Hematopoietic multipotent progenitor cell treated with erythropoietin and hydrocortisone succinate and interleukin-3 and kit ligand, for 17 days (in vitro differentiated cells): ENCODE results near the gene GDA.

ENCODE experiments used
- DNase-seq: peaks from one replicate; pipeline ENCODE4 v3.0.0-alpha.2; 2015; ENCODE audit warnings: low spot score

The GDA gene

DNA sequence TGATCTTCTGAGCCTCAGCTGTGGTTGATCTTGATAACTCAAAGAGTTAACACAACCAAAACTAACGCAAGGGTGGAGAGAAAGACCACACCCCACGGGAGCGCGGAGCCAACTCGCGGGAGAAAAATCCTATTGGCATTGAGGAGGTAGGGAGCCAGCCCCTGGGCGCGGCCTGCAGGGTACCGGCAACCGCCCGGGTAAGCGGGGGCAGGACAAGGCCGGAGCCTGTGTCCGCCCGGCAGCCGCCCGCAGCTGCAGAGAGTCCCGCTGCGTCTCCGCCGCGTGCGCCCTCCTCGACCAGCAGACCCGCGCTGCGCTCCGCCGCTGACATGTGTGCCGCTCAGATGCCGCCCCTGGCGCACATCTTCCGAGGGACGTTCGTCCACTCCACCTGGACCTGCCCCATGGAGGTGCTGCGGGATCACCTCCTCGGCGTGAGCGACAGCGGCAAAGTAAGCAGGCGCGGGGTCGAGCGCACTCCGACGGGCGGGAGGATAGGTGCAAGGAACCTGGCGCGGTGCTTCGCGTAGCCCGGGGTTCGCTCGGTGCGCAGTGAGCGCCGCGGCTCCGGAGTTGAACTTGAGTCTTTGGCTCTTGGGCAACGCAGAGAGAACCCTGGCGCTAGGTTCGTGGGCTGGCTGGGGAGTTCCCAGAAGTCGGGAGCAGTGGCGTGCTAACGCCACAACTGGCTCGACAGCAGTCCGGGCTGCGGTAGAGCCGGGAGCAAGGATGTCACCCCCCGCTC, at the start of gene GDA:
Gene GDA (plus strand): TSS at position 210 of the 745 bp plus-strand sequence. CDS start 120 bp downstream, at position 330.
- DNase-seq, result no peak

DNA sequence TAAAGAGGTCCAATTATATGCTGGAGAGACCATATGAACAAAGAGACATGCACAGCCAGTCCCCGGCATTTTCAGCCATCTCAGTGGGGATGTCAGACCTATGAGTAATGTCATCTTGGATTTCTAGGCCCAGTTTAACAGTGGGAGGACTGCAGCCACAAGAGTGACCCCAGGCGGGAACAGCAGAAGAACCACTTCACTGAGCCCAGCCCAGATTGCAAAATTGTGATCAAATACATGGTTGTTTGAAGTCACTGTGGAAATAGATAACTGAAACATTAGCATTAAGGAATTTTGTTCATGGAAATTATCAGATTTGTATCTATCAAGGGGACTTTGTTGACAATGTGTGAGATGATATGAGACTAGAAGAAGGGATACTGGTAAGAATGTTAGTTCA, 46.7 kb upstream of the GDA start:
- no peak for DNase-seq

DNA sequence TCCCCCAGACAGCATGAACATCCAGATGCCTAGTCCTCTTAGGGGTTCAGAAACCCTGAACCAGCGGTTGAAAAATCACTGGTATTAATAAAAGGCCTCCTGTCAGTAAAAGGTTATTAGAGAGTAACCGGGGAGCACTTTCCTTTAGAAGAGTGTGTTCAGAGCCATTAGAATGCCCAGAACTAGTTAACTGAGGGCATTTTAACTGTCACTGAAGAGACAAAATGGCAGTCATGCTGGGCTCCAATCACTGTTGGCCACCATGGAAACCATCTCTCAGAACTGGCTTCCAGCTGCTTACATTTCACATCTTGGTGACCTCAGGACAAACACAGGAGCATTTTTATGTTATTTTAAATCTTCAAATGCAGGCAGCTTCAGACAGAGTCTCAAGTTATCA, 36.2 kb upstream of the GDA start:
- DNase-seq, result no peak

DNA sequence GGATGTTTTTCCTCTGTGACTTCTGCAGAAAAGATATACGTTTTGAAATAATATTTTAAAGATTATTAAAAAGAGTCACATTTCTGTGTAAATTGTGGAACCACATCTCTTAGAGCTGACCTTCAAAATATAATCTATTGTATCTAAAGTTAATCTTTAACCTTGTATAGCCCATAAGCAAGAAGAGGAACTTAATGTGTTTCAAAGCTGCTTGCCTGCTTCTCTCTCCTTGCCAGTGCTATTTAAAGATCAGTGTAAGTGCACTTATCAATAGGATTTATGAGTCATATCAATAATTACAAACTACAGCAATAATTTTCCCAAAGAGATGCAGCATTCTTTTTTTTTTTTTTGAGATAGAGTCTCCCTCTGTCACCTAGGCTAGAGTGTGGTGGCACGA, 29.4 kb upstream of the GDA start:
- no peak for DNase-seq

DNA sequence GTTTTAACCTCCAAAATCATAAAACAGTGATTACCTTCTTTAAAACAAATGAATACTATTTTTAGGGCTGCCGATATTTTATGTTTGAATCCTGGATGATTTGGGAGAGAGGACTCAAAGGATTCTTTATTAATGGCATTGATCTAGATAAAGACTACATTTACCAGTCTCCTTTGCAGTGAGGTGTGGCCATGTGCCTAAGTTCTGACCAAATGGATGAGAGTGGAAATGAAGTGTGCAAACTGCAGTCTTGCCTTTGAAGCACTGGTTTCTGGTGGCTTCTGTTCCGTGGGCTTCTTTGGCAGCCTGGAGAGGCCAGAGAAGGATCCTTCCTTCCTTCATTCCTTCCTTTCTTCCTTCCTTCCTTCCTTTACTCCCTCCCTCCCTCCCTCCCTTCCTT, 24.3 kb upstream of the GDA start:
- DNase-seq, result no peak

DNA sequence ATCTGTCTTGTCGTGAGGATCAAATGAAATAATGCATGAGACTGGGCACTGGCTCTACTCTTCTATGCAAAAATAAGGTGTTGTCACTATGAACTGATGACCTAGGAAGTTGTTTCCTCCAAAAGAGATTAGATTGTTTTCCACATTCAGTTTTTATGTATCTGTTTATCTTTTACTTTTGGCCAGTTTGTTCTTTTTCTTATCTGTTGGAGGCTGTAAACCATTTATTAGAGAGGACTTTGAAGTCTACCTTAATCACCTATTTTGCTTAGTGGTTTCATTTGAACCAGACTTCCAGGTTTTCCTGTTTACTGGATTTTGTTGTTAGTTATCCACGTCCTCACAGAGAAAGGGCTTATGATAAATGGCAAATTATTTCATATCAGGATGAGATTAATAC, 21.5 kb upstream of the GDA start:
- DNase-seq, result no peak

DNA sequence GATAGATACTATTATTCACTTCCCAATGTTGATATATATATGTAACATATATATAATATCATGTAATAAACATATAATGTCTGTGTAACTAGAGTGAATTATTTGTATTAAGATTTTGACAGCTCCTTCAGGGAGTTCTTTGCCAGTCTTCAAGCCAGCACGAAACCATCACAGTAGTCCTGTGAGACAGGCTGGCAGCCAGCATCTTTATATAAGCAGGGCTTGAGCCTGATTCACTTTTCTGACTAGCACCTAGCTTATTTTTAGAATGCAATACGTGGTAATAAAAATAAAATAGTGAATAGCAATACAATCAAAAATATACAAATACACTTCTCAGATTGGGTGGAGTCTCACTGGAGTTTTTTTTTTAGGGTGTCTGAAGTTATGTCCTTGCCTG, 20.7 kb upstream of the GDA start:
- DNase-seq, result no peak

DNA sequence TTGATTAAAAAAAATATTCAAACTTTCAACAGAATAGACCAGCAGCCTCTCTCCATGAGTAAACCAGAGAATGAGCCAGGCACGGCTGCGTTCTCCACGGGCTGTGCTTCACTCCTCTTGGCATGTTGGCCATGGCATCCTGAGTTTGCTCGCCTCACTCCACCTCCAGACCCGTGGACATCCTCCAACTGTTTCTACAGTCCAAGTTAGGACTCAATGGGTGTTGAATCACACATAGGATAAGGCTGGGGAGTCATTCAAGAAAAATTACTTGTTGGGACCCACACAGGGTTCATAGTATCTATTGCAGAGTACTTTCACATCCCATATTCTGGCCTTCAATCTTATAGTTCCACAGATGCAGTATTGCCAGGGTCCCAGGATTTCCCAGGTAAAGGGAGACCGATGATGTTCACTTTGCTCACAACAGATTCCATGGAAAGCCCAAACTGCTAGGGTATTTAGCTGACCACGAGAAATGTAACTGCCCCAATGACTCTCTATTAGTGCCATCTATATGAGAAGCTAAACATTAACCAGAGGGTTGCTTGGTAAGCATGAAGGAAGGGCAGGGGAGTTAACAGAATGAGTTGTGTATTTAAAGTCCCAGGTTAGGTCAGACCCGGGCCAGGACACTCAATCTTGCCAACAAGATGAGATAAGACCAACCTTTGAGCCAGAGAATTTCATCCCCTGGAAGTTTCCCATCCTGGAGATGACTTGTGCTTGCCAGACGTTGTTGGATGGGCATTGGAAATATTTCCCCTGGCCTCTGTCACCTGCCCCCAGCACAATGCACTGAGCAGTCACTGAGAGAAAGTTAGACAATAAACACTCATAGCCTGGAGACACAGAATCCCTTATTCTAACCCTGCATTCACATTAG, 19.7 kb upstream of the GDA start:
- DNase-seq, result no peak

DNA sequence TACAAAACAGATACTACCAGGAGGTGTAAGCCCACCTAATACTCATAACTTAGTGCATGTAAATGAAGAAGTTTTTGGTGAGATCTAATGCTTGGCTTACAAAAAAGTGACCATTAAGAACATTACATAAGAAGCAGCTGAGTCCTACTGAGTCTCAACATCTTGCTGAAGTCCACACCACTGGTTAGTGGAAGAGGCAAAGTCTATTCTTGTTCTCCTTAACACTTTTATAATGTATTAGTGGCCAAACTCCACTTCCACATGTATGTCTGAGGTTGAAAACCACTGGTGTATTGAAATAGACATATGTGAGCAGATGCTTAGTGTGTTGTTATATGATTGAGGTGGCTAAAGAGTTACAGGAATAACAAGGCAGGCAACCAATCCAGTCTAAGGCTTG, 18.9 kb upstream of the GDA start:
- no peak for DNase-seq

DNA sequence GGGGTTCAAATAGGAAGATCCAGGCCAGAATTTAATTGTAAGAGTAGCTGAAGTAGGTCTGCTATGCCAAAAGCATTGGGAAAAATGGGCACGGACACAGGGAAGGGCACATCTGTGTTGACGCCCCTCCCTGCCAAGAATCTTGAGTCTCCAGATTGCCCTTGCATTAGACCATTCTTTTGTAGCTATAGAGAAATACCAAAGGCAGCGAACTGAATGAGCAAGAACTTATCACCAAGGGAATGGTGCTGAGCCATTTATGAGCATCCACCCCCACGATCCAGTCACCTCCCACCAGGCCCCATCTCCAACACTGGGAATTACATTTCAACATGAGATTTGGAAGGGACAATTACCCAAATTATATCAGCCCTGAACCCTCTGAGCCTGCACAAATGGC, 18.0 kb upstream of the GDA start:
- no peak for DNase-seq

DNA sequence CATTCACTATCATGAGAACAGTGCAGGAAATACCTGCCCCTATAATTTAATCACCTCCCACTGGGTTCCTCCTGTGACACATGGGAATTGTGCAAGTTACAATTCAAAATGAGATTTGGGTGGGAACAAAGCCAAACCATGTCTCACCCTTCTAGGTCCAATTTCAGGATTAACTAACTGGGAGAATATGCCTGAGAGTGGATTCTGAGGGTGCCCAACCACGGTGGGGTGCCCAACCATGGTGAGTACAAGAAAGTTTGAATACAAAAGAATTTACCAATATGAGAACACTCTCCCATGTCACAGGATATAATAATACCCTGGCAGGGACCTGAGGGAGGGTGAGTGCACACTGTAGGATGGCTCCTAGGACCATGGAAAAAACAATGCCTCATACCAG, 17.2 kb upstream of the GDA start:
- DNase-seq, result no peak

DNA sequence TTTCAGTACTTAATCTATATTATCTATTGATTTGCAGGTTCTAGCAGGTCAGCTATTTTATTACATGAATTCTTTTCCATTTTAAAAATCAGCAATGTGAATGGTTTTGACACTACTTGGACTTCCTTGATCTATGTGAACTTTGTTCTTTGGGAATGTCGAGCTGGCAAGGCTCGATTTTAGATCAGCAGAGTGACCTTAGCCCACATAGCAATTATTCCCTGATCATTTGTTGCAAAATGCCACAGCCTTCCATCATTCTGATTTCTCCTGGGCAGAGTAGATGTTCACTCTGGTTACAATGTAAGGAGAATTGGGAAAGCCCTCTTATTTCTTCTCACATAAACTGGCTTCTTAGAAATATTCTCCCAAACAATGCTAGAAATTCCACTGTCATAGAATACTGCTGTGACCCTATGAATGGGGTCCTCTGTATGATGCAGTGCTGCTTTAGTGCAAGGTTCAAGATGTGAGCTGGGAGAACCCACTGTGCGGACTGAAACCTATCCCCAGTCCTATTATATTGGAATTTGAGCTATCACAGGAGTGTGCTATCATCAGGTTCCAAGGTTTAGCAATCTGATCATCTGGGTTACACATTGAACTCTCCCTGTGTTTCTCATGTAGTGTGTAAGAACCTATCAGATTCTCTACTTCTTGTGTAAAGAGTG, 15.7 kb upstream of the GDA start:
- no peak for DNase-seq

DNA sequence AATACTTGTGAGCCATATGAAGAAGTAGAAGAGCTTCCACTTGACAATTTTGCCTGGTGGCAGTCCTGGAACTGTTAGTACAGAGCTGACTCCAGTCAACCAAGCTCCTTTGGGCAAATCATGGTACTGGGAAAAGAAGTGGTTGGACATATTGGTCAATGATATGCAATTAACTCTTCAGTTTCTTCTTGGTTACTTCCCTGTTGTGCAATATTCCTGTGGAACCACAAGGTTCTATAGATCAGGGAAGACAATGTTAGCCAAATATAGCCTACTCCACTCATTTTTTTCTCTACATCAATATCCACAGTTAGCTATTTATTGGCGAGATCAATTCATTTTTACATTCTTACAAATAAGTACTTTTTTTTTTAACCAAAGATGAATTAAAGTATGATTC, 14.4 kb upstream of the GDA start:
- DNase-seq, result no peak

DNA sequence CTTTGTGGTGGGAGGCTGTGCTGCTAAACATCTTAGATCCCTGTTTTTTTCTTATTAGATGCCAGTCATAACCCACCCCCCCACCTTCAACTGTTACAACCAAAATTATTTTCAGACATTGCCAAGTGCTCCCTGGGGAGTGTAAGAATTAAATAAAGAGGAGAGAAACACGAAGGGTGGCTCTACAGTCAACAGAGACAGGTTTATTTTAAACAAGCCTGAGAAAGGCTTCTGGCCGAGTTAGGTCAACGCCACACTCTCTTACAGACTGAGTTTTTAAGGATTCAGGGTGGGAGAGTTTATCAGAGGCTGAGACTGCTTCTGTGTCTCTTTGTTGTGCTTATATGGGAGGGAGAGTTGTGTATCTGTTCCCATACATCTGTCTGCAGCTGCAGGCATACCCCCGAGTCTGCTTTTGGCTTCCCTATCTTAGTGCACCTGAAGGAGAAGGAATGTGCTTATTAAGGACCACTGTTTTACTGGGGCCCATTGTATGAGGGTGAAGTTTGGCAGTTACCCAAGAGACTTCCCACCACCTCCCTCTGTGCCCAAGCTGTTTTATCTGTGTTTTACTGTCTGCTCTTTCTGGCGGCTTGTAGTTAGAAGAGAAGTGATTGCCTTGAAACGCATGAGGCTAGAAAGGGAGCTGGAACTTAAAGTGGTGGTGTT, 11.4 kb upstream of the GDA start:
- no peak for DNase-seq

DNA sequence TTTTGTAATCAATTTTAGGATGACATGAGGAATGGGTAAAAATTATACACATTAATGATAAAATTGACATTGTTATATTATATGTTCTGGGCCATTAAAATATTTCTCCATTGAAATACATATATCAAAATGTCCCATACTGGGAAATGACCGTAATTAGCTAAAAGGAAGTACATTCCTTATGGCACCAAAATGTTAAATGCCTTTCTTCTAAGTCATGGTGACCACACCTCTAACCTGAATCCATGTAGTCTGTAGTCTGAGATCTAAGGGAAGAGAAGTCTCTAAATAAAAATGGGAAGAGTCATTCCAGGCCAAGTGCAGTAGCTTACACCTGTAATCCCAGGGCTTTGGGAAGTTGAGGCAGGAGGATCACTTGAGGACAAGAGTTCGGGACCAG, 10.0 kb upstream of the GDA start:
- DNase-seq, result no peak

DNA sequence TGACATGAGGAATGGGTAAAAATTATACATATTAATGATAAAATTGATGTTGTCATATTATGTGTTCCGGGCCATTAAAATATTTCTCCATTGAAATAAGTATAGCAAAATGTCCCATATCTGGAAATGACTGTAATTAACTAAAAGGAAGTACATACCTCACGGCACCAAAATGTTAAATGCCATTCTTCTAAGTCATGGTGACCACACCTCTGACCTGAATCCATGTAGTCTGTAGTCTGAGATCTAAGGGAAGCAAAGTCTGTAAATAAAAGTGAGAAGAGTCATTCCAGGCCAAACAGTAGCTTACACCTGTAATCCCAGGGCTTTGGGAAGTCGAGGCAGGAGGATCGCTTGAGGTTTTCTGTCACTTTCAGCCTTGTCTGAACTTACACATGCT, 8.7 kb upstream of the GDA start:
- no peak for DNase-seq

DNA sequence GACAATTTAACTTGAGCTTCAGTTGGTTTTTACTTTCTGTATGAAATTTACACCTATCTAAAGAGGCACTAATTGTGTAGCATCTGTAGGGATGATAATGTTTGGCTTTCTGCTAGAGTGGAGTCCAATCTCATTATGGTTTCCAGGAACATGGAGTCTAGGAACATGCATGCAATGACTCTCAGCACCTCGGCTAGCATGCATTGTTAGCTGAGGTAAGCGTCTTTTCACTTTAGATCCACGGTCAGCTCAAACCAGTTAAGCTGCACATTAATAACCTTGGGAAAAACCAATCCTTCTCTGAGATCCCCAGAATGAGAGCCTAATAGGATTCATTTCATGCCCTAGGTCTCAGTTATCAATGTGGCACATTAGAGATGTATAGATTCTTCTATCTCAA, 7.8 kb upstream of the GDA start:
- DNase-seq, result no peak

DNA sequence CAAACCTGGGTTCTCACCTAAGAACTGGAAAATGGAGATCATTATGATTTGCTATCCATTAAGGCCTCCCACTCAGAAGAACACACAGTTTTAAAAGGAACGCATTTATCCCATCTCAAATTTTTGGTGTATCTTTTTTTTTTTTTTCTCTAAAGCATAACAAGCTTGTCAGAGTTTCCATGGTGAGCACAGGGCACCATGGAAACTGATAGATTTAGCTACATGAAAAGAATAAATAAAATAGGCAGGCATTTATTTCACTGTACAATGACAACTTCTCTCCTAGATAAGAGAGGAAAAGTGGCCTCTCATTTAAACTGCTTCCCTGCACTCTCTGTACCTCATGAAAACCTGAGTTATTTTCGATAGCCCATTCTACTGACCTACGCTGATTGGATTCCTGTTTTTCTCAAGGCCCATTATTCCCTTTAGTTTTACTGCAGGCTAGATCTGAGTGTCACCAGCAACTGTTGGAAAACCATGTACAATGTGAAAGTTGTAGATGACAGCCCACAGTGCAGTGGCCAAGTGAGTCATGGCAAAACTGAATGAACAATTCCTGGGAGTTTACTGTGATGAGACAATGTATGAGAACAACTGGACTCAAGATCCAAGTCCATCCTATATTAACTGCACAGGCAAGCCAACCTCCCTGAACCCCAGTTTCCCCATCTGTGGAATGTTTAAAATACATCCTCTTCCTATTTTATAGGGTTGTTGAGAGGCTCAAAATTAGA, 4.3 kb upstream of the GDA start:
- DNase-seq, result no peak

DNA sequence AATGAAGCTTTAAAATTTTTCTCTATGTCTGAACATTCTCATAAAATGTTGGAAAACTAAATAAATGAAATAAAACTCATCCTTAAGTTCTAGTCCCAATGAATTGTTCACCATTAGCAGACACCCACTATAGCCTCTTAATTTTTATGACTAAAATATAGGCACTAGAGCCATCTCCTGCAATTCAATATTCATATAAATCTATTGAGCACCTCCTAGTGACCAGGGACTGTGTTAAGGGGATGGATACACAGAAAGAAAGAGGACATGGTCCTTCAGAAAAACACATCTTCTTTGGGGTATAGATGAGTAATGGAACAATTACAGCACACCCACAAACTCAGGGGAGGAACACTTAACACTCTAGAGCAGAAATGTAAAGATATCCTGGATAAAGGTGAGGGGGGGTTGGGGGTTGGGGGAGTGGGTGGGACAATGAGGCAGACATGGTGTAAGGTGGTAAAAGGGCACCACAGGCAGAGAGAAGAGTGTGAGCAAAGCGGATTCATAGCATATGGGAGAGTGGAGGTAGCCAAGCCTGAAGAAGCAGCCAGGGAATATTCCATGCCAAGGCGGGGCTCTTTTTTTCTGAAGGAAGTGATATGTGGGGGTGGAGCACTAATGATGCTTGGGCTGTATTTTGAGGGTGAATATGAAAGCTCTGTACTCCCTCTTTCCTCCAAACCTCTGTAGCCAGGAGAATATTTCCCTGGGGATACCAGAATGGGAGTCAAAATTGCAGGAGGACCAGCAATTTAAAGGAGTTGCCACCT, 3.3 kb upstream of the GDA start:
- DNase-seq, result no peak

DNA sequence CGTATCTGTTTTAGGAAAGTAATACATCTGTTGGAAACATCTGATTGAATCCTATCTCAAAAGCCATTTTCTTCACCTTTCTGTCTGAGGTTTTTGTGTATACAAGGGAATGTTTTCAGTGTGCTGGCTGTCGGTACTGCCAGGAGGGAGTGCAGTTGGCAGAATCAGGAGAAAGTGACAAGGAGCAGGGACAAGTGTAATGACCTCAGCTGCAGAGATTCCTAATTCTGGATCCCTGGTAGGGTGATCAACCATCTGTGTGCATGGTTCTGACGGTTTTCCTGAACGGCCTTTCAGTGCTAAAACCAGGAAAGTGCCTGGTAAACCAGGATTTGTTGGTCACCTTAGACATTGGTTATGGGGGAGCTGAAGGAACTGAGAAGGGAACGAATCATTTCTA, 1.6 kb upstream of the GDA start:
- no peak for DNase-seq

DNA sequence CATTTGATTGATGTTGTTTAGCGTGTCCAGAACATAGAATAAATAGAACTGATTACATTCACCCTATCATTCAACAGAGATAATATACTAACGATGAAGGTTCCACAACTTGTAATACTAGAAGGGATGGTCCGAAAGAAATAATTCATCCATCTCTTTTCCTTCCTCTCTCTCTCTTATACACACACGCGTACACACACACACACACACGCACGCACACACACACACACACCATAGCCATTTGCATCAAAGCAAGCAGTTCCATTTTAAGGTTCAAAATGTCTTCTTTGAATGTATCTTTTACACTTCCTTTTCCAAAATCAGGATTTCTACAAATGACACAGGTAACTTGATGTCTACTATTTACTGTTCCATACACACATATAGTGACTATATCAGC, 887 bp downstream of the GDA start:
- no peak for DNase-seq
